ENCODE data around the gene AP3B1. TPM values are rescaled to one million over a fixed set of nuclear protein-coding genes. Genes with fewer than 3 reads are reported as not detected.
"Not testable (repeated sequence)": the region's sequence is repeated elsewhere in the genome, so short reads cannot be mapped to it uniquely, and the experiment has no call there.

AP3B1 gene
- total RNA-seq, 1 donor from 2014 or later, result 105 TPM

DNA sequence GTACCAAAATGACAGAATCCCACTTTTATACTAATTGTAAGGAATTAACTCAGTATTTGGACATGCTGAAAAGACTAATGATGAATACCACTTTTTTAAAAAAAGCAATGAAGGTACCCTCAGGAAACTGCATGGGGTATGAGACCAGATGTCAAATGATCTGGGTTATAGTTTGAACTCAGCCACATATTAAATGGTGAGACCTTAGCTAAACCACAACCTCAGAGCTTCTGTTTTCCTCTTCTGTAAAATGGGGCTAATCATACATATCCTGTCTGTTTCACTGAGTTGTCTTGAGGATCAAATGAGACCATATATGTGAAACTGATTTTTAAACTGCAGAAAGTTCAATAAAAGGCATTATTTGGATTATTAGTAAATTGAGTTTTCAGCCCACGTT is 238.4 kb downstream of the AP3B1 start:
- no peak overlapping the region for H3K4me2 ChIP-seq
- H2AFZ ChIP-seq (replicated peaks), result no peak overlapping the region
- TF ChIP-seq EZH2phosphoT487 (IDR thresholded peaks at IDR 0.05), result no peak
- no peak for TF ChIP-seq EZH2 (IDR thresholded peaks at IDR 0.05)
- TF ChIP-seq, protein P1, sequence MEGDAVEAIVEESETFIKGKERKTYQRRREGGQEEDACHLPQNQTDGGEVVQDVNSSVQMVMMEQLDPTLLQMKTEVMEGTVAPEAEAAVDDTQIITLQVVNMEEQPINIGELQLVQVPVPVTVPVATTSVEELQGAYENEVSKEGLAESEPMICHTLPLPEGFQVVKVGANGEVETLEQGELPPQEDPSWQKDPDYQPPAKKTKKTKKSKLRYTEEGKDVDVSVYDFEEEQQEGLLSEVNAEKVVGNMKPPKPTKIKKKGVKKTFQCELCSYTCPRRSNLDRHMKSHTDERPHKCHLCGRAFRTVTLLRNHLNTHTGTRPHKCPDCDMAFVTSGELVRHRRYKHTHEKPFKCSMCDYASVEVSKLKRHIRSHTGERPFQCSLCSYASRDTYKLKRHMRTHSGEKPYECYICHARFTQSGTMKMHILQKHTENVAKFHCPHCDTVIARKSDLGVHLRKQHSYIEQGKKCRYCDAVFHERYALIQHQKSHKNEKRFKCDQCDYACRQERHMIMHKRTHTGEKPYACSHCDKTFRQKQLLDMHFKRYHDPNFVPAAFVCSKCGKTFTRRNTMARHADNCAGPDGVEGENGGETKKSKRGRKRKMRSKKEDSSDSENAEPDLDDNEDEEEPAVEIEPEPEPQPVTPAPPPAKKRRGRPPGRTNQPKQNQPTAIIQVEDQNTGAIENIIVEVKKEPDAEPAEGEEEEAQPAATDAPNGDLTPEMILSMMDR (IDR thresholded peaks at IDR 0.05), result no peak
- Mint-ChIP-seq H3K36me3 (no peaks in the 10 kb centered on the region), H3K4me3 (no peak overlapping the region), H3K4me1 (no peaks in the 10 kb centered on the region), H3K9me3 (no peaks in the 10 kb centered on the region), H3K27me3 (ENCODE audit: insufficient read depth, low read depth) (no peaks in the 10 kb centered on the region), H3K27ac (no peak overlapping the region)
- H3K4me3 ChIP-seq, result no peak overlapping the region
- no peaks in the 10 kb centered on the region for H3K27me3 ChIP-seq
- H3F3A ChIP-seq (ENCODE audit: low read depth), result no peaks in the 10 kb centered on the region
- no peaks in the 10 kb centered on the region for H3K36me3 ChIP-seq
- H4K20me1 ChIP-seq (ENCODE audit: low read depth), result no peaks in the 10 kb centered on the region
- H3K79me2 ChIP-seq (ENCODE audit: low read depth), result no peaks in the 10 kb centered on the region
- no peak overlapping the region for H3K27ac ChIP-seq
- DNase-seq (ENCODE audit: low spot score), result no peak
- H3K9ac ChIP-seq, result no peak overlapping the region
- H3K4me1 ChIP-seq, result no peaks in the 10 kb centered on the region
- H3K9me3 ChIP-seq (ENCODE audit: low read depth), result no peaks in the 10 kb centered on the region

DNA sequence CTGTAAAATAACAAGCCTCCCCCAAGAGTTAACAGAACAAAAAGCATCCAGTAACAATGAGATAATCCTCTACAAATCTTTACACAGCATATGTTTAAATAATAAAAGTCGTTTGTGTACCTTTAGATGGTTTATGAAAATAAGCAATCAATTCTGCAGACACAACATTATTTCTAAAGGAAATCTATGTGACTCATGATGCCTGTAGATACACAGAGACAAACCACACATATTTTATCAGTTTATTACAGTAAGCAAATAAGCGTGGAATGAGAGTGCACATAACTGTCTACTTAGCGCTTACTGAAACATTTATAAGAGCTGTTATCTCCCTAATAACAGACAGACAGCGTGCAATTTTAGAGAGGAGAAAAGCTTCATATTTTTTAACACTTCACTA is 243.6 kb downstream of the AP3B1 start:
- no peaks in the 10 kb centered on the region for H3K36me3 ChIP-seq
- Mint-ChIP-seq H3K36me3 (peaks cover 3% of the 10 kb centered on the region), H3K9me3 (no peaks in the 10 kb centered on the region), H3K4me3 (no peak overlapping the region), H3K4me1 (no peaks in the 10 kb centered on the region), H3K27ac (no peak overlapping the region), H3K27me3 (ENCODE audit: insufficient read depth, low read depth) (no peaks in the 10 kb centered on the region)
- H3K9ac ChIP-seq, result no peak overlapping the region
- H3F3A ChIP-seq (ENCODE audit: low read depth), result peaks cover 3% of the 10 kb centered on the region
- no peak overlapping the region for H3K4me2 ChIP-seq
- H4K20me1 ChIP-seq (ENCODE audit: low read depth), result no peaks in the 10 kb centered on the region
- H2AFZ ChIP-seq (replicated peaks), result no peak overlapping the region
- no peaks in the 10 kb centered on the region for H3K9me3 ChIP-seq (ENCODE audit: low read depth)
- no peak for DNase-seq (ENCODE audit: low spot score)
- TF ChIP-seq EZH2phosphoT487 (IDR thresholded peaks at IDR 0.05), result no peak
- TF ChIP-seq, protein P1 (IDR thresholded peaks at IDR 0.05), result no peak
- no peak for TF ChIP-seq EZH2 (IDR thresholded peaks at IDR 0.05)
- H3K4me3 ChIP-seq, result no peak overlapping the region
- no peaks in the 10 kb centered on the region for H3K27me3 ChIP-seq
- no peak overlapping the region for H3K27ac ChIP-seq
- peaks cover 5% of the 10 kb centered on the region for H3K4me1 ChIP-seq
- no peaks in the 10 kb centered on the region for H3K79me2 ChIP-seq (ENCODE audit: low read depth)

DNA sequence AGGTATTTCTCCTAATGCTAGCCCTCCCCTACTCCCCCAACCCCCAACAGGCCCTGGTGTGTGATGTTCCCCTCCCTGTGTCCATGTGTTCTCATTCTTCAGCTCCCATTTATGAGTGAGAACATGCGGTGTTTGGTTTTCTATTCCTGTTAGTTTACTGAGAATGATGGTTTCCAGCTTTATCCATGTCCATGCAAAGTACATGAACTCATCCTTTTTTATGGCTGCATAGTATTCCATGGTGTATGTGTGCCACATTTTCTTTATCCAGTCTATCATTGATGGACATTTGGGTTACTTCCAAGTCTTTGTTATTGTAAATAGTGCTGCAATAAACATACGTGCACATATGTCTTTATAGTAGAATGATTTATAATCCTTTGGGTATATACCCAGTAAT is 247.7 kb downstream of the AP3B1 start:
- not testable (repeated sequence) for H3K79me2 ChIP-seq (ENCODE audit: low read depth)

DNA sequence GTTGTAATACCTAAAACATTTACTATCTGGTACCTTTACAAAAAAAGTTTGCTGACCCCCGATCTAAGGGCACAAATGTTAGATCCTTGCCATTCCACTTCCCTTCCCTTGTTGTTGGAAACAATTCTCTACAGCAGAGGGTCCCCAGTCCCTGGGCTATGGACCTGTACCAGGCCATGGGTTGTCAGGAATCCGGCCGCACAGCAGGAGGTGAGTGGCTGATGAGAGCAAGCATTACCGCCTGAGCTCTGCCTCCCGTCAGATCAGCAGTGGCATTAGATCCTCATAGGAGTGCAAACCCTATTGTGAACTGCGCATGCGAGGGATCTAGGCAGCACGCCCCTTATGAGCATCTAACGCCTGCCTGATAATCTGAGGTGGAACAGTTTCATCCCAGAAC is 248.5 kb downstream of the AP3B1 start:
- H3K9me3 ChIP-seq (ENCODE audit: low read depth), result no peaks in the 10 kb centered on the region
- H3K36me3 ChIP-seq, result no peaks in the 10 kb centered on the region
- Mint-ChIP-seq H3K36me3 (peaks cover 9% of the 10 kb centered on the region), H3K9me3 (no peaks in the 10 kb centered on the region), H3K27ac (no peak overlapping the region), H3K27me3 (ENCODE audit: insufficient read depth, low read depth) (no peaks in the 10 kb centered on the region), H3K4me1 (no peaks in the 10 kb centered on the region), H3K4me3 (no peak overlapping the region)
- TF ChIP-seq EZH2phosphoT487 (IDR thresholded peaks at IDR 0.05) (no peak), EZH2 (IDR thresholded peaks at IDR 0.05) (no peak)
- TF ChIP-seq, protein P1 (IDR thresholded peaks at IDR 0.05), result no peak
- no peaks in the 10 kb centered on the region for H3K27me3 ChIP-seq
- no peak overlapping the region for H3K9ac ChIP-seq
- no peaks in the 10 kb centered on the region for H4K20me1 ChIP-seq (ENCODE audit: low read depth)
- H3K27ac ChIP-seq, result no peak overlapping the region
- no peak overlapping the region for H3K4me2 ChIP-seq
- H2AFZ ChIP-seq (replicated peaks), result no peak overlapping the region
- peak; percentile 67 for DNase-seq (ENCODE audit: low spot score)
- no peak overlapping the region for H3K4me3 ChIP-seq
- H3F3A ChIP-seq (ENCODE audit: low read depth), result peaks cover 3% of the 10 kb centered on the region
- H3K79me2 ChIP-seq (ENCODE audit: low read depth), result no peaks in the 10 kb centered on the region
- H3K4me1 ChIP-seq, result peaks cover 5% of the 10 kb centered on the region

More for the DNA sequence above, 247.7 kb downstream of the AP3B1 start:
- H3K4me1 ChIP-seq; H3K27me3 ChIP-seq; H3K4me1 Mint-ChIP-seq; H2AFZ ChIP-seq (replicated peaks); H3K36me3 Mint-ChIP-seq; H3K27ac ChIP-seq; H3K4me3 ChIP-seq; H3F3A ChIP-seq (ENCODE audit: low read depth); H3K9me3 Mint-ChIP-seq; H3K9ac ChIP-seq; H3K27ac Mint-ChIP-seq; DNase-seq (ENCODE audit: low spot score); H4K20me1 ChIP-seq (ENCODE audit: low read depth); H3K36me3 ChIP-seq; H3K27me3 Mint-ChIP-seq (ENCODE audit: insufficient read depth, low read depth); H3K4me3 Mint-ChIP-seq; H3K9me3 ChIP-seq (ENCODE audit: low read depth); H3K4me2 ChIP-seq: not testable (repeated sequence)
